Activated B cell treated with CpG ODN at 0.5 μM for 24 hours (primary cell): ENCODE measurements around the gene BBS1. TPM values are rescaled to one million over a fixed set of nuclear protein-coding genes. Genes with fewer than 3 reads are reported as not detected.

ENCODE experiments used
- ATAC-seq: fragments of 200-7000 bp; cut with Tn5 transposase; one replicate; pipeline ENCODE4 v1.10.0; 2021; ENCODE audit warnings: low read depth, mild to moderate bottlenecking, moderate library complexity
- CTCF ChIA-PET: fragments of 350-600 bp; sonication (Branson Sonifier 250); formaldehyde crosslinking; loops from one replicate; lab custom pipeline; 2021; ENCODE audit warnings: antibody characterized with exemption; lab: Charles Lee
- POLR2A ChIA-PET: fragments of 350-600 bp; sonication (Branson Sonifier 250); formaldehyde crosslinking; loops from one replicate; lab custom pipeline; 2021; ENCODE audit warnings: antibody characterized with exemption; lab: Charles Lee
- DNase-seq: peaks from one replicate; pipeline ENCODE4 v3.0.0; 2022
- H3K27ac Mint-ChIP-seq: one replicate; pipeline ENCODE4 v1.8.0; 2020; ENCODE audit warnings: mixed read lengths
- H3K27me3 Mint-ChIP-seq: one replicate; pipeline ENCODE4 v1.8.0; 2021; ENCODE audit warnings: mixed read lengths
- H3K36me3 Mint-ChIP-seq: one replicate; pipeline ENCODE4 v1.8.0; 2021; ENCODE audit warnings: low read depth, mixed read lengths
- H3K4me1 Mint-ChIP-seq: one replicate; pipeline ENCODE4 v1.8.0; 2021; ENCODE audit warnings: mixed read lengths
- H3K4me3 Mint-ChIP-seq: one replicate; pipeline ENCODE4 v1.8.0; 2020; ENCODE audit warnings: mild to moderate bottlenecking, mixed read lengths
- H3K9me3 Mint-ChIP-seq: one replicate; pipeline ENCODE4 v1.8.0; 2020; ENCODE audit warnings: mixed read lengths
- intact Hi-C: fragments of 100-400 bp; cut with micrococcal nuclease; formaldehyde crosslinking; loops from one replicate; pipeline ENCODE4 v1.15.1; 2024
- total RNA-seq: library from RNA; stranded (reverse); gene quantifications from 2 replicates; pipeline ENCODE4 v1.2.3, GENCODE V29; 2022
- TF ChIP-seq, protein P1 (sequence below): fragments of 200-600 bp; IDR thresholded peaks from one replicate; pipeline ENCODE4 v1.8.0; 2022; ENCODE audit warnings: antibody characterized with exemption, mild to moderate bottlenecking

Gene BBS1
- total RNA-seq, 1 donor from 2014 or later, result 38.8 TPM

DNA sequence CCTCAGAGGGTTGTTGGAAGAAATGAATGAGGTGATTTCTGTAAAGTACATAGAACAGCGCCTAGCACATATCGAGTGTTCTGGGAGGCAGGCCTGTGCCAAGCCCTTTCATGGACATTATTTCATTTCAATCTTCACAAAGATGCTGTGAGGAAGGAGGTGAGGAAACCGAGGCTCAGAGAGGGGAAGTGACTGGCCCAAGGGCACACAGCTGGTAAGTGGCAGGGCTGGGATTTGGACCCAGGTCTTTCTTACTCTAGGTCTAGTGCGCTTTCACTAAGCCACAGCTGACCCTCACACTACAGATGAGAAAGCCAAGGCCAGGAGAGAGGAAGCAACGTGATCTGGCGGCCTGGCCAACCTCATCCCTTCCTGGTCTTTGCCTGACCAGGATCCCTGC, 41.7 kb upstream of the BBS1 start:
- H3K9me3 Mint-ChIP-seq, result no peaks in the 10 kb centered on the region
- peak overlapping the region; percentile 32 for H3K4me3 Mint-ChIP-seq
- CTCF ChIA-PET, result interaction anchor here (1.3 to 2.0 kb wide), 2 partner anchors 10 to 30 kb away, joined by 4 read pairs; partner anchors contain the start of gene MRPL11
- TF ChIP-seq, protein P1, sequence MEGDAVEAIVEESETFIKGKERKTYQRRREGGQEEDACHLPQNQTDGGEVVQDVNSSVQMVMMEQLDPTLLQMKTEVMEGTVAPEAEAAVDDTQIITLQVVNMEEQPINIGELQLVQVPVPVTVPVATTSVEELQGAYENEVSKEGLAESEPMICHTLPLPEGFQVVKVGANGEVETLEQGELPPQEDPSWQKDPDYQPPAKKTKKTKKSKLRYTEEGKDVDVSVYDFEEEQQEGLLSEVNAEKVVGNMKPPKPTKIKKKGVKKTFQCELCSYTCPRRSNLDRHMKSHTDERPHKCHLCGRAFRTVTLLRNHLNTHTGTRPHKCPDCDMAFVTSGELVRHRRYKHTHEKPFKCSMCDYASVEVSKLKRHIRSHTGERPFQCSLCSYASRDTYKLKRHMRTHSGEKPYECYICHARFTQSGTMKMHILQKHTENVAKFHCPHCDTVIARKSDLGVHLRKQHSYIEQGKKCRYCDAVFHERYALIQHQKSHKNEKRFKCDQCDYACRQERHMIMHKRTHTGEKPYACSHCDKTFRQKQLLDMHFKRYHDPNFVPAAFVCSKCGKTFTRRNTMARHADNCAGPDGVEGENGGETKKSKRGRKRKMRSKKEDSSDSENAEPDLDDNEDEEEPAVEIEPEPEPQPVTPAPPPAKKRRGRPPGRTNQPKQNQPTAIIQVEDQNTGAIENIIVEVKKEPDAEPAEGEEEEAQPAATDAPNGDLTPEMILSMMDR, result no peak
- POLR2A ChIA-PET, result interaction anchor here (0.6 to 4.1 kb wide), 3 partner anchors 8 to 30 kb away, joined by 3 to 40 read pairs (median 16); partner anchors contain the start of genes DPP3 and MRPL11
- no peak for DNase-seq
- peaks cover 6% of the 10 kb centered on the region for H3K36me3 Mint-ChIP-seq
- ATAC-seq, result no peak
- intact Hi-C loops, result loop anchor here (5.0 kb wide), 1 partner anchor 96 kb away; the partner anchor contains the start of gene SLC29A2
- H3K4me1 Mint-ChIP-seq, result peaks cover 32% of the 10 kb centered on the region
- no peak overlapping the region for H3K27ac Mint-ChIP-seq
- H3K27me3 Mint-ChIP-seq, result no peaks in the 10 kb centered on the region

DNA sequence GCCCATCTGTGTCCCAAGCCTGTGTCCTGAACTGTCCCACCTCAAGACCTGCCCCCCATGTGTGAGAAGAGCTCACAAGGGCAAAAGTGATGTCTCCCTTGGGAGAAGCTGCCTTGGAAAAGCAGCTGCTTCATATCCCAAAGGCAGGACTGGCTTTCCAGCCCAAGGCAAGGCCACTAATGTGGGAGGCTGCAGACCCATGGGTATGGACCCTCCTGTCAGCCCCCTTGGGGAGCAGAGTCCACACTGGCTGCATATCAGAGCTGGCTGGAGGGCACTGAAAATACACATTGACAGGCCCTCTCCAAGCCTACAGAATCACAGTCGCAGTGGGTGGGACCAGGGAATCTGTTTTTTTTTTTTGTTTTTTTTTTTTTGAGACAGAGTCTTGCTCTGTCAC, 41.0 kb upstream of the BBS1 start:
- Mint-ChIP-seq H3K4me3 (no peak overlapping the region), H3K4me1 (peaks cover 32% of the 10 kb centered on the region), H3K27me3 (no peaks in the 10 kb centered on the region), H3K36me3 (peaks cover 10% of the 10 kb centered on the region), H3K9me3 (no peaks in the 10 kb centered on the region), H3K27ac (no peak overlapping the region)
- intact Hi-C loops, result loop anchor here (5.0 kb wide), 1 partner anchor 97 kb away; the partner anchor contains the start of gene SLC29A2
- ChIA-PET POLR2A (interaction anchor here (0.6 to 1.6 kb wide), 3 partner anchors 11 to 1527 kb away, joined by 7 to 16 read pairs (median 7); partner anchors contain the start of genes DPP3 and RBM4), CTCF (interaction anchor here (0.9 to 2.0 kb wide), 3 partner anchors 10 to 30 kb away, joined by 3 to 4 read pairs (median 4); partner anchors contain the start of gene MRPL11)
- no peak for ATAC-seq
- TF ChIP-seq, protein P1, result no peak
- DNase-seq, result no peak

DNA sequence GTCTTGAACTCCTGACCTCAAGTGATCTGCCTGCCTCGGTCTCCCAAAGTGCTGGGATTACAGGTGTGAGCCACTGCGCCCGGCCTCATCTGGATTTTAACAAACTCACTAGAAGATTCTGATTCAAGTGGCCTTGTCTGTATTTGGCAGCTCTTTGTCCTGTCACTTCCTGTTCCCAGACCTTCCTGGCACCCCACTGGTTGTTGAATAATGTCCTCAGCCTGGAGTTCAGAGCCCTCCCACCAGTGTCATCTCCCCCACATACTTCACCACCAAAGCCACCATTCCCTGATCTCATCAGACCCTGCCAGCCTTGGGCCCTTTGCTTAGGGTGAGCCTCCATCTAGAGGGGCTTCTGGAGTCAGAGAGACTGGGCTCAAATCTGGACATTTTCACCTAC, 40.4 kb upstream of the BBS1 start:
- DNase-seq (no peak), ATAC-seq (no peak)
- H3K9me3 Mint-ChIP-seq, result no peaks in the 10 kb centered on the region
- H3K27me3 Mint-ChIP-seq, result no peaks in the 10 kb centered on the region
- peaks cover 10% of the 10 kb centered on the region for H3K36me3 Mint-ChIP-seq
- CTCF ChIA-PET, result interaction anchor here (1.3 kb wide), 1 partner anchor 9 kb away, joined by 4 read pairs; no protein-coding TSS in a partner anchor
- no peak overlapping the region for H3K27ac Mint-ChIP-seq
- TF ChIP-seq, protein P1, result no peak
- no peak overlapping the region for H3K4me3 Mint-ChIP-seq
- H3K4me1 Mint-ChIP-seq, result peaks cover 28% of the 10 kb centered on the region
- intact Hi-C loops, result no loop called here
- POLR2A ChIA-PET, result interaction anchor here (1.6 kb wide), 1 partner anchor 10 kb away, joined by 16 read pairs; the partner anchor contains the start of gene DPP3

DNA sequence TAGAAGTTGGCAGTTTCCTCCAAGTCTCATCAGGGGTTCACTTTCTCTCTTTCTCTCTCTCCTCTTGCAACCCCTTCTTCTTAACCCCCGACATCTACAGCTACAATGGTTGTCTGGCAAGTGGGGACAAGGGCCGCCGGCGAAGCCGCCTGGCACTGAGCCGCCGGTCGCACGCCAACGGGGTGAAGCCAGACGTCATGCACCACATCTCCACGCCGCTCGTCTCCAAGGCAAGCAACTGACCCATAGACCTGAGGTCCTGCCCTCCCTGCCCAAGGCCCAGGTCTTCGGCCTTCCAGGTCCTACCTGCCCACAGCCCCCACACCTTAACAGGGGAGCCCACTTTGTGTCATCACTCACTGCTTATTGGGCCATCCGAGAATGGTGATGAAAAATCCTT, 39.3 kb upstream of the BBS1 start:
- H3K4me3 Mint-ChIP-seq, result no peak overlapping the region
- intact Hi-C loops, result no loop called here
- ChIA-PET CTCF (no interaction called here), POLR2A (interaction anchor here (0.6 kb wide), 1 partner anchor 75 kb away, joined by 3 read pairs; the partner anchor contains the start of gene ZDHHC24)
- H3K27ac Mint-ChIP-seq, result no peak overlapping the region
- H3K27me3 Mint-ChIP-seq, result no peaks in the 10 kb centered on the region
- H3K4me1 Mint-ChIP-seq, result peaks cover 16% of the 10 kb centered on the region
- no peak for ATAC-seq
- no peak for DNase-seq
- H3K36me3 Mint-ChIP-seq, result peaks cover 10% of the 10 kb centered on the region
- H3K9me3 Mint-ChIP-seq, result no peaks in the 10 kb centered on the region
- TF ChIP-seq, protein P1, result no peak

DNA sequence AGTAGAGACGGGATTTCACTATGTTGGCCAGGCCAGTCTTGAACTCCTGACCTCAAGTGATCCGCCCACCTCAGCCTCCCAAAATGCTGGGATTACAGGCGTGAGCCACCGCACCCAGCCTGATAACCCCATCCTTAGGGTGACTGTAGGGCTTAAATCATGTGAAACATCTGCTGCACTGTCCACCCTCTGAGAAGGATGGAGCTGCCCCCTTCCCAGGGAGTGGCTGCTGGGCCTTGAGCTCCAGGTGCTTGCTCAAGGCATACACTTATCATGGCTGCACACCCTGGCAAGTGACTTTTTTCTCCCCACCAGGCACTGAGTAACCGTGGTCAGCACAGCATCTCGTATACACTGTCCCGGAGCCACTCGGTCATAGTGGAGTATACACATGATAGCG, 38.4 kb upstream of the BBS1 start:
- ChIA-PET POLR2A (interaction anchor here (0.6 kb wide), 1 partner anchor 74 kb away, joined by 3 read pairs; the partner anchor contains the start of gene ZDHHC24), CTCF (no interaction called here)
- ATAC-seq (no peak), DNase-seq (no peak)
- TF ChIP-seq, protein P1, result no peak
- intact Hi-C loops, result no loop called here
- no peaks in the 10 kb centered on the region for H3K27me3 Mint-ChIP-seq
- no peak overlapping the region for H3K27ac Mint-ChIP-seq
- peaks cover 11% of the 10 kb centered on the region for H3K4me1 Mint-ChIP-seq
- no peak overlapping the region for H3K4me3 Mint-ChIP-seq
- no peaks in the 10 kb centered on the region for H3K9me3 Mint-ChIP-seq
- H3K36me3 Mint-ChIP-seq, result peaks cover 12% of the 10 kb centered on the region
